Breast epithelium (tissue), 3 donors: ENCODE results near the gene CACNB1.

Source experiments
- CTCF ChIP-seq, 3 donors: fragments of 450-650 bp; IDR thresholded peaks; one replicate each; pipeline ENCODE4 v1.5.1; 2016 to 2017; ENCODE audit warnings: antibody characterized with exemption in 3 of 3, mild to moderate bottlenecking in 3 of 3, moderate library complexity in 3 of 3
- POLR2A ChIP-seq: fragments of 450-650 bp; IDR thresholded peaks from one replicate; pipeline ENCODE4 v1.6.1; 2016; ENCODE audit warnings: antibody characterized with exemption, mild to moderate bottlenecking, moderate library complexity

GRCh38 chr17:39130205-39130604, 67.3 kb downstream of the CACNB1 start:
- TF ChIP-seq CTCF (IDR thresholded peaks at IDR 0.05) (no peak), POLR2A (no peak)
